AG10803 (cell line): ENCODE results near the gene SH3BP4.

Source experiments
- DNase-seq: peaks from one replicate; pipeline ENCODE4 v3.0.0; 2010; ENCODE audit warnings: low read depth
- H3K4me3 ChIP-seq: 2 replicates; pipeline ENCODE4 v1.5.1; 2011; ENCODE audit warnings: mild to moderate bottlenecking, low read length, control low read depth
- TF ChIP-seq, protein P1 (sequence below): conservative IDR thresholded peaks from 2 replicates; pipeline ENCODE4 v1.5.1; 2011; ENCODE audit warnings: mild to moderate bottlenecking, low read length, control low read depth, inconsistent platforms

The SH3BP4 gene

DNA sequence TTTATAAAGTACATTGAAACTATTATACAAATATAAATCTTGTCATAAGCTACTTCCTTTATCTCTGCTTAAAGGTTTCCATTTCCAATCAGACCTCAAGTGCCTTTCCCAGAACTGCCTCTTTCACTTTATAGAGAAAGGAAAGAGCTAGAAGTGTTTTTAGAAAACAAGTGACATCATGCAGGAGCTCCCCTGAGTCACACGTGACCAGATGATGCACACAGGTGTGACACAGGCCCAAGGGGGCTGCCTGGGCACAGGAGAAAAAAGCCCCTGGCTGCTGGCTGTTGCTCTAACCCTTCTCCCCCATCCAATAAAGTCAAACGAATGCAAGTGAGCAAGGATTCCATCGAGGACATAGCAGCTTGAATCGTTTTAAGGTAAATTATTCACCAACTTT lies 21.4 kb upstream of the SH3BP4 start:
- no peak for DNase-seq

DNA sequence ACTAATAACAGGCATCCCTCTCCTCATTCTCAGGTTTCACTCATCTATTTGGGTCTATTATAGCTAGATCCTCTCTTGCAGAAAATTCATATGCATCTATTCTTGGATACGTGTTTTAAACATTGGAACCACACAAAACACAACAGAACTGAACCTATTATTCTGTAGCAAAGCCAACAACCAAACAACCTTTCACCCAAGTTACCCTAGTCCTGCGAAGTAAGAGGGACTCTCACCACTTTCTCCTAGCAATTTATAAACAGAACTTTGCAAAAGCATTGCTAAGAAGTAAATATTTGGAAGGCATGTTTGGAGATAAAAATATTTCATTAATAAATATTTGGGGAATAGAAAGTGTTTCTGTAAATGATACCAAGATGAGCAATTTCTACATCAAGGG lies 20.4 kb upstream of the SH3BP4 start:
- TF ChIP-seq, protein P1, sequence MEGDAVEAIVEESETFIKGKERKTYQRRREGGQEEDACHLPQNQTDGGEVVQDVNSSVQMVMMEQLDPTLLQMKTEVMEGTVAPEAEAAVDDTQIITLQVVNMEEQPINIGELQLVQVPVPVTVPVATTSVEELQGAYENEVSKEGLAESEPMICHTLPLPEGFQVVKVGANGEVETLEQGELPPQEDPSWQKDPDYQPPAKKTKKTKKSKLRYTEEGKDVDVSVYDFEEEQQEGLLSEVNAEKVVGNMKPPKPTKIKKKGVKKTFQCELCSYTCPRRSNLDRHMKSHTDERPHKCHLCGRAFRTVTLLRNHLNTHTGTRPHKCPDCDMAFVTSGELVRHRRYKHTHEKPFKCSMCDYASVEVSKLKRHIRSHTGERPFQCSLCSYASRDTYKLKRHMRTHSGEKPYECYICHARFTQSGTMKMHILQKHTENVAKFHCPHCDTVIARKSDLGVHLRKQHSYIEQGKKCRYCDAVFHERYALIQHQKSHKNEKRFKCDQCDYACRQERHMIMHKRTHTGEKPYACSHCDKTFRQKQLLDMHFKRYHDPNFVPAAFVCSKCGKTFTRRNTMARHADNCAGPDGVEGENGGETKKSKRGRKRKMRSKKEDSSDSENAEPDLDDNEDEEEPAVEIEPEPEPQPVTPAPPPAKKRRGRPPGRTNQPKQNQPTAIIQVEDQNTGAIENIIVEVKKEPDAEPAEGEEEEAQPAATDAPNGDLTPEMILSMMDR: no peak
- DNase-seq: no peak
- H3K4me3 ChIP-seq: no peak overlapping the region

More for the DNA sequence above, 21.4 kb upstream of the SH3BP4 start:
- TF ChIP-seq, protein P1: no peak
- no peak overlapping the region for H3K4me3 ChIP-seq

DNA sequence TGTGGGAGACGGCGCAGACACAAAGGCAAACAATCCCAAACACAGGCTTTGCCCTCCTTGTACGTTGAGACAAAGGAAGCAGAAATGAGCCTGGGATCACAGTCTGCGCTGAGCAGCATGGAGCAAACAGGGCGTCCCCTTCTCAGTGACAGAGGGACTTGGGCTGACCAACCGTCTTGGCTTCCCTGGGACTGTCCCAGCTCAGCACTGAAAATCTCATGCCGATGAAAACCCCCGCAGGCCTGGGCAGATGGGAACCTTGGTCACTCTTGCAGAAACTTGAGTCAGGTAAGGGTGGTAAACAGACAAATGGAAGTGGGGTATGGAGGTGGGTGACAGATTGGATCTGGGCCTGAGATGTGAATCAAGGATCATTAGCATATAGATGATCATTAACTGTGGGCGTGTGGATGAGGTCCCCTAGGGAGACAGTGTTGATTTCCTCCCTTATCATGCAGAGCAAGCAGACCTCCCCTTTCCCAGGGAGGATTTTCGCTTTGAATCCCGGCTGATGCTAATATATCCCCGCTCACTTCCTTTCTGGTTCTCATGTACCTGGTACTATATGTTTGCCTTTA lies 19.1 kb upstream of the SH3BP4 start:
- TF ChIP-seq, protein P1: no peak
- H3K4me3 ChIP-seq: no peak overlapping the region
- DNase-seq: no peak

DNA sequence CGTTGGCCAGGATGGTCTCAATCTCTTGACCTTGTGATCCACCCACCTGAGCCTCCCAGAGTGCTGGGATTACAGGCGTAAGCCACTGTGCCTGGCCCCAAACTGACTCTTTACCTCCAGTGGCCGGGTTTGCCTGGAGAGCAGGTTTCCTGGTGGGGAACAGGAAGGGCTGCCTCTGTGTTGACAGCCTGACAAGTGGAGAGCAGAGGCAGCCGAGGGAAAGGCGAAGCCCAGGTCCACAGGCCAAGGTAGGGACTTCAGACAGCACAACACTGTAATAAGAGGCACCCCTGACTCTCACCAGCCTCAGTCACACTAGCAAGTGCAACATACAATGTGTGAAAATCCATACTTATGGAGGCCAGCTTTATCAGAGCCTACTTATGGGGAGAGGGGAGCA lies 16.5 kb upstream of the SH3BP4 start:
- H3K4me3 ChIP-seq: no peak overlapping the region
- no peak for DNase-seq
- TF ChIP-seq, protein P1: no peak

DNA sequence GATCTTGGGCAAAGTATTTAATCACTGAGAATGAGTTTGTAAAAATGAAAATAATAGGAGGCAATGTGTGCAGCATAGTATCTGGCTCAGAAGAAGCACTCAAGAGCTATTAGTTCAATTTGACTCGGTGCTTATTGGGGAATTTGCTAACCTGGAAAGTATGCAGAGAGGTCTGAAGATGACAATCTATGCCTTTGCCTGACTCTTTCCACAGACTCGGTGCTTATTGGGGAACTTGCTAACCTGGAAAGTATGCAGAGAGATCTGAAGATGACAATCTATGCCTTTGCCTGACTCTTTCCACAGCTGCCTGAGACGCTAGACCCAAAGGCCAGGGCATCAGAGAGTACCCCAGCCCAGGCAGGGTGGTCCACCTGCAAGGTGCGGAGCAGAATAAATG lies 12.2 kb upstream of the SH3BP4 start:
- no peak for DNase-seq
- TF ChIP-seq, protein P1: no peak
- no peak overlapping the region for H3K4me3 ChIP-seq

DNA sequence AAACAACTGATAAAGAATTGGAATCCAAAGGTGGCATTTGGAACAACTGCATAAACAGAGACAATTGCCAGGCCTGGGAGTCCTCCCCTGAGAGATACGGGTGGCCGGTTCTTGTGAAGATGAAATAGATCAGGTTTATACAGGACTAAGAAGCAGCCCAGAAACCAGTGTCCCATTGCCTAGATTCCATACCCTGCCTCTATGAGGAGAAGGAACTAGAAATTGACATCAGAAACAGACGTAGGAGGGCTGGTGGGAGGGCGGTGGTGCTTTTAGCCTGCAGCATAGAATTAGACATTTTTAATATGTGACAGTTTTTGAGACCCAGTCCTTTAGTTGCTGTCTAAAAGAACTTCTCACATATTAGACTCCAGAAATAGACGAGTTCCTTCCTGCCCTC lies 11.8 kb upstream of the SH3BP4 start:
- TF ChIP-seq, protein P1: no peak
- H3K4me3 ChIP-seq: no peak overlapping the region
- no peak for DNase-seq

DNA sequence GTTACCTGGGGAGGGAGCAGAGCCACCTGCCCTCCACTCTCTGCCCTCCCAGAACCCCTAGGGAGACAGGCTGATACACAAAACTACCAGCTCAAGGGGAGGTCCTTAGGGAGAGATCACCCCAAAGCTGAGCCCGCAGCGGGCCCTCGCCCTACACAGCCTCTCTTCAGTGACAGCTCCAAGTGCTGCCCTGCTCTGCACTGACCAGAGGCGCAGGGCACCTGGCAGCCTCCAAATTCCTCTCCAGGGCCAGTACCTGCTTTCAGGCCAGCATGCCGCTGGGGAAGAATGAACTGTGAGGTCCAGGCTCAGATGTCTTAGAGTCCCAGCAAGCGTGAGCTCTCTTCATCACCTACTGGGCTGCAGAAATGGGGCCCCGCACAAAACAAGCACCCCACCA lies 11.3 kb upstream of the SH3BP4 start:
- TF ChIP-seq, protein P1: no peak
- no peak for DNase-seq
- no peak overlapping the region for H3K4me3 ChIP-seq
